Progenitor cell of endocrine pancreas (in vitro differentiated cells): ENCODE results near the gene TEKT2. TPM values are rescaled to one million over a fixed set of nuclear protein-coding genes. Genes with fewer than 3 reads are reported as not detected.

Experiments used
- DNase-seq: peaks from one replicate; pipeline ENCODE4 v3.0.0; 2021; ENCODE audit warnings: low spot score; ENCODE audit not compliant: unreplicated experiment
- H3K27ac Mint-ChIP-seq: 2 replicates; pipeline ENCODE4 v1.8.0; 2021; ENCODE audit warnings: mild to moderate bottlenecking, moderate library complexity, mixed read lengths
- H3K27me3 Mint-ChIP-seq: 2 replicates; pipeline ENCODE4 v1.8.0; 2021; ENCODE audit warnings: mixed read lengths
- H3K36me3 Mint-ChIP-seq: 2 replicates; pipeline ENCODE4 v1.8.0; 2022; ENCODE audit warnings: mixed read lengths; ENCODE audit not compliant: insufficient read depth
- H3K4me1 Mint-ChIP-seq: 2 replicates; pipeline ENCODE4 v1.8.0; 2021; ENCODE audit warnings: low read depth, mixed read lengths
- H3K4me3 Mint-ChIP-seq: 2 replicates; pipeline ENCODE4 v1.8.0; 2021; ENCODE audit warnings: low read depth, mild to moderate bottlenecking, moderate library complexity, mixed read lengths
- H3K9me3 Mint-ChIP-seq: 2 replicates; pipeline ENCODE4 v1.8.0; 2021; ENCODE audit warnings: low read depth, mixed read lengths
- CTCF ChIP-seq: fragments of 200-600 bp; sonication (generic); IDR thresholded peaks from one replicate; pipeline ENCODE4 v1.5.0; 2021; ENCODE audit warnings: antibody characterized with exemption, mild to moderate bottlenecking; ENCODE audit not compliant: unreplicated experiment
- total RNA-seq: library from RNA; stranded (reverse); gene quantifications from 2 replicates; pipeline ENCODE4 v1.2.1, GENCODE V29; 2021

The TEKT2 gene
- total RNA-seq, 1 donor from 2014 or later, result 20.2 TPM

- H3K4me3 Mint-ChIP-seq, result no peak overlapping the region
- H3K9me3 Mint-ChIP-seq, result no peaks in the 10 kb centered on the region
- H3K4me1 Mint-ChIP-seq, result no peaks in the 10 kb centered on the region
- no peak overlapping the region for H3K27ac Mint-ChIP-seq
- H3K36me3 Mint-ChIP-seq, result no peaks in the 10 kb centered on the region
- TF ChIP-seq CTCF, result no peak
- DNase-seq, result no peak
- H3K27me3 Mint-ChIP-seq, result peaks cover 15% of the 10 kb centered on the region
Measured at GRCh38 chr1:36112823-36113222, 28.9 kb downstream of the TEKT2 start.

GRCh38 chr1:36114371-36114770, 30.5 kb downstream of the TEKT2 start:
- DNase-seq, result no peak
- Mint-ChIP-seq H3K4me3 (no peak overlapping the region), H3K36me3 (no peaks in the 10 kb centered on the region), H3K4me1 (no peaks in the 10 kb centered on the region), H3K27ac (no peak overlapping the region), H3K27me3 (peaks cover 12% of the 10 kb centered on the region), H3K9me3 (no peaks in the 10 kb centered on the region)
- no peak for TF ChIP-seq CTCF

GRCh38 chr1:36115200-36115669, 31.3 kb downstream of the TEKT2 start:
- Mint-ChIP-seq H3K4me1 (no peaks in the 10 kb centered on the region), H3K27ac (no peak overlapping the region), H3K4me3 (no peak overlapping the region), H3K36me3 (no peaks in the 10 kb centered on the region), H3K27me3 (peaks cover 15% of the 10 kb centered on the region), H3K9me3 (no peaks in the 10 kb centered on the region)
- no peak for DNase-seq
- no peak for TF ChIP-seq CTCF

GRCh38 chr1:36115931-36116330, 32.0 kb downstream of the TEKT2 start:
- H3K27ac Mint-ChIP-seq, result no peak overlapping the region
- no peaks in the 10 kb centered on the region for H3K4me1 Mint-ChIP-seq
- no peak for DNase-seq
- H3K4me3 Mint-ChIP-seq, result no peak overlapping the region
- H3K27me3 Mint-ChIP-seq, result peaks cover 15% of the 10 kb centered on the region
- no peak for TF ChIP-seq CTCF
- no peaks in the 10 kb centered on the region for H3K36me3 Mint-ChIP-seq
- no peaks in the 10 kb centered on the region for H3K9me3 Mint-ChIP-seq

- no peak overlapping the region for H3K27ac Mint-ChIP-seq
- no peaks in the 10 kb centered on the region for H3K9me3 Mint-ChIP-seq
- no peaks in the 10 kb centered on the region for H3K4me1 Mint-ChIP-seq
- peaks cover 18% of the 10 kb centered on the region for H3K27me3 Mint-ChIP-seq
- DNase-seq, result no peak
- no peaks in the 10 kb centered on the region for H3K36me3 Mint-ChIP-seq
- TF ChIP-seq CTCF, result no peak
- H3K4me3 Mint-ChIP-seq, result no peak overlapping the region
Measured at GRCh38 chr1:36116901-36117300, 33.0 kb downstream of the TEKT2 start.
